GM21367 (cell line): ENCODE data around the gene STYXL1.

Source experiments
- ATAC-seq: cut with Tn5 transposase; IDR thresholded peaks from one replicate; pipeline ENCODE4 v1.9.1; 2021; ENCODE audit not compliant: unreplicated experiment

STYXL1 gene

GRCh38 chr7:75960372-75960771, 87.4 kb downstream of the STYXL1 start:
- no peak for ATAC-seq

- no peak for ATAC-seq
These were observed 88.8 kb downstream of the STYXL1 start for GRCh38 chr7:75958802-75959543.

- ATAC-seq, result no peak
These were observed 90.6 kb downstream of the STYXL1 start for GRCh38 chr7:75957021-75957736.

GRCh38 chr7:75955331-75955955, 92.4 kb downstream of the STYXL1 start:
- ATAC-seq, result no peak

GRCh38 chr7:75953931-75954330, 93.9 kb downstream of the STYXL1 start:
- no peak for ATAC-seq

GRCh38 chr7:75953431-75953830, 94.4 kb downstream of the STYXL1 start:
- no peak for ATAC-seq

GRCh38 chr7:75951506-75951905, 96.3 kb downstream of the STYXL1 start:
- no peak for ATAC-seq

- no peak for ATAC-seq
These were observed 97.6 kb downstream of the STYXL1 start for GRCh38 chr7:75950111-75950681.

GRCh38 chr7:75948179-75948578, 99.6 kb downstream of the STYXL1 start:
- ATAC-seq, result no peak
